ENCODE measurements around the gene BBS9. TPM values are rescaled to one million over a fixed set of nuclear protein-coding genes. Genes with fewer than 3 reads are reported as not detected.
A peak's percentile ranks its signal among the peaks of the same experiment; 100 is the strongest.

Gene BBS9
- total RNA-seq, 1 donor from 2014 or later = 22.6 TPM

GRCh38 chr7:33183504-33183903, 54.1 kb downstream of the BBS9 start:
- Mint-ChIP-seq H3K9me3 (ENCODE audit: unreplicated experiment) (peaks cover 5% of the 10 kb centered on the region), H3K4me1 (ENCODE audit: unreplicated experiment) (no peaks in the 10 kb centered on the region), H3K27ac (ENCODE audit: unreplicated experiment) (no peak overlapping the region), H3K4me3 (ENCODE audit: unreplicated experiment) (no peak overlapping the region), H3K27me3 (ENCODE audit: unreplicated experiment) (no peaks in the 10 kb centered on the region), H3K36me3 (ENCODE audit: unreplicated experiment) (peaks cover 11% of the 10 kb centered on the region)
- no peak for TF ChIP-seq CTCF (IDR thresholded peaks at IDR 0.05)
- DNase-seq (ENCODE audit: extremely low spot score, unreplicated experiment) = no peak

GRCh38 chr7:33184828-33185227, 55.5 kb downstream of the BBS9 start:
- Mint-ChIP-seq H3K27me3 (ENCODE audit: unreplicated experiment) (no peaks in the 10 kb centered on the region), H3K27ac (ENCODE audit: unreplicated experiment) (no peak overlapping the region), H3K4me1 (ENCODE audit: unreplicated experiment) (no peaks in the 10 kb centered on the region), H3K36me3 (ENCODE audit: unreplicated experiment) (peaks cover 5% of the 10 kb centered on the region), H3K9me3 (ENCODE audit: unreplicated experiment) (peaks cover 3% of the 10 kb centered on the region), H3K4me3 (ENCODE audit: unreplicated experiment) (no peak overlapping the region)
- no peak for DNase-seq (ENCODE audit: extremely low spot score, unreplicated experiment)
- no peak for TF ChIP-seq CTCF (IDR thresholded peaks at IDR 0.05)

GRCh38 chr7:33185786-33186185, 56.4 kb downstream of the BBS9 start:
- Mint-ChIP-seq H3K36me3 (ENCODE audit: unreplicated experiment) (peaks cover 3% of the 10 kb centered on the region), H3K4me3 (ENCODE audit: unreplicated experiment) (no peak overlapping the region), H3K27me3 (ENCODE audit: unreplicated experiment) (no peaks in the 10 kb centered on the region), H3K4me1 (ENCODE audit: unreplicated experiment) (no peaks in the 10 kb centered on the region), H3K27ac (ENCODE audit: unreplicated experiment) (no peak overlapping the region), H3K9me3 (ENCODE audit: unreplicated experiment) (no peaks in the 10 kb centered on the region)
- no peak for DNase-seq (ENCODE audit: extremely low spot score, unreplicated experiment)
- peak; percentile 80 for TF ChIP-seq CTCF (IDR thresholded peaks at IDR 0.05)

GRCh38 chr7:33186192-33186591, 56.8 kb downstream of the BBS9 start:
- Mint-ChIP-seq H3K4me3 (ENCODE audit: unreplicated experiment) (no peak overlapping the region), H3K36me3 (ENCODE audit: unreplicated experiment) (peaks cover 3% of the 10 kb centered on the region), H3K27ac (ENCODE audit: unreplicated experiment) (no peak overlapping the region), H3K27me3 (ENCODE audit: unreplicated experiment) (no peaks in the 10 kb centered on the region), H3K9me3 (ENCODE audit: unreplicated experiment) (no peaks in the 10 kb centered on the region), H3K4me1 (ENCODE audit: unreplicated experiment) (no peaks in the 10 kb centered on the region)
- TF ChIP-seq CTCF (IDR thresholded peaks at IDR 0.05) = no peak
- DNase-seq (ENCODE audit: extremely low spot score, unreplicated experiment) = no peak

- H3K36me3 Mint-ChIP-seq (ENCODE audit: unreplicated experiment) = peaks cover 3% of the 10 kb centered on the region
Observed at GRCh38 chr7:33190688-33191304, 61.4 kb downstream of the BBS9 start.

More at GRCh38 chr7:33190688-33191304, 61.4 kb downstream of the BBS9 start:
- no peak for DNase-seq (ENCODE audit: extremely low spot score, unreplicated experiment)
- Mint-ChIP-seq H3K27ac (ENCODE audit: unreplicated experiment) (no peak overlapping the region), H3K27me3 (ENCODE audit: unreplicated experiment) (no peaks in the 10 kb centered on the region), H3K9me3 (ENCODE audit: unreplicated experiment) (no peaks in the 10 kb centered on the region), H3K4me1 (ENCODE audit: unreplicated experiment) (no peaks in the 10 kb centered on the region), H3K4me3 (ENCODE audit: unreplicated experiment) (no peak overlapping the region)
- TF ChIP-seq CTCF (IDR thresholded peaks at IDR 0.05) = no peak
